NCI-H345 (cell line): Measurements from ENCODE around the gene GNL3.

Experiments used
- DNase-seq: peaks from one replicate; lab custom pipeline; 2025; lab: John Stamatoyannopoulos, UW

GNL3 gene

GRCh38 chr3:52688266-52688665 is 2.4 kb downstream of the GNL3 start:
- DNase-seq, result no peak

GRCh38 chr3:52689151-52689550 is 3.3 kb downstream of the GNL3 start:
- no peak for DNase-seq

GRCh38 chr3:52690560-52690959 is 4.7 kb downstream of the GNL3 start:
- no peak for DNase-seq

- no peak for DNase-seq
Measured at GRCh38 chr3:52693071-52693470, 7.2 kb downstream of the GNL3 start.

GRCh38 chr3:52694528-52695189 is 8.8 kb downstream of the GNL3 start:
- DNase-seq, result no peak

GRCh38 chr3:52695798-52696671 is 10.2 kb downstream of the GNL3 start:
- no peak for DNase-seq

GRCh38 chr3:52696830-52697631 is 11.2 kb downstream of the GNL3 start:
- no peak for DNase-seq

- DNase-seq, result no peak
Measured at GRCh38 chr3:52697632-52697965, 11.8 kb downstream of the GNL3 start.

- no peak for DNase-seq
Measured at GRCh38 chr3:52703341-52703740, 17.5 kb downstream of the GNL3 start.

- DNase-seq, result no peak
Measured at GRCh38 chr3:52704611-52705437, 19.0 kb downstream of the GNL3 start.

- DNase-seq, result no peak
Measured at GRCh38 chr3:52705438-52705687, 19.5 kb downstream of the GNL3 start.

- peak; percentile 76 for DNase-seq
Measured at GRCh38 chr3:52705688-52706686, 20.2 kb downstream of the GNL3 start, which contains the start of the genes GLT8D1 and SPCS1. Gene GLT8D1 (minus strand): TSS chr3:52705791. CDS start chr3:52700460, 5,331 bp downstream. Gene SPCS1 (plus strand): TSS chr3:52706106. CDS start chr3:52706247, 141 bp downstream.

- no peak for DNase-seq
Measured at GRCh38 chr3:52707585-52707984, 21.8 kb downstream of the GNL3 start.

- DNase-seq, result no peak
Measured at GRCh38 chr3:52710512-52710911, 24.7 kb downstream of the GNL3 start.

- DNase-seq, result no peak
Measured at GRCh38 chr3:52712291-52713212, 26.7 kb downstream of the GNL3 start.

- DNase-seq, result no peak
Measured at GRCh38 chr3:52714335-52715302, 28.8 kb downstream of the GNL3 start.

- no peak for DNase-seq
Measured at GRCh38 chr3:52715714-52716305, 30.0 kb downstream of the GNL3 start.

GRCh38 chr3:52719618-52720017 is 33.8 kb downstream of the GNL3 start:
- no peak for DNase-seq
